ENCODE measurements around the gene LHFPL3.

- TF ChIP-seq CTCF (IDR thresholded peaks at IDR 0.05) (no peak), POLR2A (IDR thresholded peaks at IDR 0.05) (no peak)
These were observed 573.8 kb downstream of the LHFPL3 start for GRCh38 chr7:104902183-104902582.

Data from esophagus squamous epithelium (tissue), 4 donors.